ENCODE data around the gene NEU1.

- TF ChIP-seq, protein P1, sequence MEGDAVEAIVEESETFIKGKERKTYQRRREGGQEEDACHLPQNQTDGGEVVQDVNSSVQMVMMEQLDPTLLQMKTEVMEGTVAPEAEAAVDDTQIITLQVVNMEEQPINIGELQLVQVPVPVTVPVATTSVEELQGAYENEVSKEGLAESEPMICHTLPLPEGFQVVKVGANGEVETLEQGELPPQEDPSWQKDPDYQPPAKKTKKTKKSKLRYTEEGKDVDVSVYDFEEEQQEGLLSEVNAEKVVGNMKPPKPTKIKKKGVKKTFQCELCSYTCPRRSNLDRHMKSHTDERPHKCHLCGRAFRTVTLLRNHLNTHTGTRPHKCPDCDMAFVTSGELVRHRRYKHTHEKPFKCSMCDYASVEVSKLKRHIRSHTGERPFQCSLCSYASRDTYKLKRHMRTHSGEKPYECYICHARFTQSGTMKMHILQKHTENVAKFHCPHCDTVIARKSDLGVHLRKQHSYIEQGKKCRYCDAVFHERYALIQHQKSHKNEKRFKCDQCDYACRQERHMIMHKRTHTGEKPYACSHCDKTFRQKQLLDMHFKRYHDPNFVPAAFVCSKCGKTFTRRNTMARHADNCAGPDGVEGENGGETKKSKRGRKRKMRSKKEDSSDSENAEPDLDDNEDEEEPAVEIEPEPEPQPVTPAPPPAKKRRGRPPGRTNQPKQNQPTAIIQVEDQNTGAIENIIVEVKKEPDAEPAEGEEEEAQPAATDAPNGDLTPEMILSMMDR (conservative IDR thresholded peaks at IDR 0.05; ENCODE audit: low read length): no peak
- TF ChIP-seq EZH2phosphoT487 (IDR thresholded peaks at IDR 0.05; ENCODE audit: borderline replicate concordance): no peak
Measured at GRCh38 chr6:31878726-31879125, 16.1 kb upstream of the NEU1 start, which contains the start of gene SLC44A4.

Measured in Loucy (cell line).